Measurements from ENCODE around the gene AQP2.

GRCh38 chr12:49904601-49905000 lies 45.9 kb upstream of the AQP2 start:
- TF ChIP-seq EZH2 (IDR thresholded peaks at IDR 0.05; ENCODE audit: borderline replicate concordance), result no peak
- no peak for TF ChIP-seq CTCF (IDR thresholded peaks at IDR 0.05; ENCODE audit: poor library complexity)
- no peak for TF ChIP-seq EZH2phosphoT487 (IDR thresholded peaks at IDR 0.05; ENCODE audit: low read depth, severe bottlenecking, unreplicated experiment)

All from hepatocyte (in vitro differentiated cells).